Measurements from ENCODE around the gene TMEM255B.

The TMEM255B gene

GRCh38 chr13:113841353-113841650 lies 82.3 kb downstream of the TMEM255B start:
- no peak for TF ChIP-seq CTCF (IDR thresholded peaks at IDR 0.05; ENCODE audit: low read length)
- TF ChIP-seq EZH2 (IDR thresholded peaks at IDR 0.05; ENCODE audit: borderline replicate concordance, low read length) = no peak
- Histone ChIP-seq H3F3A (ENCODE audit: insufficient read depth, low read length) (no peaks in the 10 kb centered on the region), H3K9ac (ENCODE audit: low read length) (no peak overlapping the region), H3K4me1 (ENCODE audit: insufficient read depth, low read length, severe bottlenecking) (no peaks in the 10 kb centered on the region), H3K27ac (ENCODE audit: low read depth, low read length, poor library complexity, severe bottlenecking) (no peak overlapping the region), H3K79me2 (ENCODE audit: insufficient read depth, low read length) (no peaks in the 10 kb centered on the region), H3K9me2 (ENCODE audit: low read depth, low read length) (no peaks in the 10 kb centered on the region), H3K9me3 (ENCODE audit: low read length) (no peaks in the 10 kb centered on the region), H3K4me3 (ENCODE audit: low read depth, low read length, poor library complexity, severe bottlenecking) (no peak overlapping the region), H2AFZ (ENCODE audit: low read length) (no peak overlapping the region), H4K20me1 (ENCODE audit: insufficient read depth, low read length) (no peaks in the 10 kb centered on the region), H3K36me3 (ENCODE audit: insufficient read depth, low read length) (no peaks in the 10 kb centered on the region), H3K4me2 (ENCODE audit: low read length) (no peak overlapping the region), H3K27me3 (ENCODE audit: insufficient read depth, low read length) (peaks cover 8% of the 10 kb centered on the region; the same call in 1 of the 2 replicates)

GRCh38 chr13:113842336-113843062 lies 83.5 kb downstream of the TMEM255B start:
- no peaks in the 10 kb centered on the region for H4K20me1 ChIP-seq (ENCODE audit: insufficient read depth, low read length)

GRCh38 chr13:113843063-113843654 lies 84.1 kb downstream of the TMEM255B start:
- H3K9me3 ChIP-seq (ENCODE audit: low read length) = no peaks in the 10 kb centered on the region
- no peaks in the 10 kb centered on the region for H3K36me3 ChIP-seq (ENCODE audit: insufficient read depth, low read length)
- no peaks in the 10 kb centered on the region for H3K9me2 ChIP-seq (ENCODE audit: low read depth, low read length)
- no peak overlapping the region for H3K9ac ChIP-seq (ENCODE audit: low read length)
- H2AFZ ChIP-seq (ENCODE audit: low read length) = no peak overlapping the region
- H4K20me1 ChIP-seq (ENCODE audit: insufficient read depth, low read length) = no peaks in the 10 kb centered on the region
- H3K79me2 ChIP-seq (ENCODE audit: insufficient read depth, low read length) = no peaks in the 10 kb centered on the region
- TF ChIP-seq EZH2 (IDR thresholded peaks at IDR 0.05; ENCODE audit: borderline replicate concordance, low read length) (no peak), CTCF (IDR thresholded peaks at IDR 0.05; ENCODE audit: low read length) (no peak)
- H3K4me3 ChIP-seq (ENCODE audit: low read depth, low read length, poor library complexity, severe bottlenecking) = no peak overlapping the region
- H3K4me2 ChIP-seq (ENCODE audit: low read length) = no peak overlapping the region
- H3F3A ChIP-seq (ENCODE audit: insufficient read depth, low read length) = no peaks in the 10 kb centered on the region
- no peaks in the 10 kb centered on the region for H3K4me1 ChIP-seq (ENCODE audit: insufficient read depth, low read length, severe bottlenecking)
- H3K27ac ChIP-seq (ENCODE audit: low read depth, low read length, poor library complexity, severe bottlenecking) = no peak overlapping the region
- H3K27me3 ChIP-seq (ENCODE audit: insufficient read depth, low read length) = peaks cover 23% of the 10 kb centered on the region

More at GRCh38 chr13:113842336-113843062, 83.5 kb downstream of the TMEM255B start:
- H3K9me3 ChIP-seq (ENCODE audit: low read length) = no peaks in the 10 kb centered on the region
- H3K9me2 ChIP-seq (ENCODE audit: low read depth, low read length) = no peaks in the 10 kb centered on the region
- peaks cover 17% of the 10 kb centered on the region for H3K27me3 ChIP-seq (ENCODE audit: insufficient read depth, low read length)
- TF ChIP-seq EZH2 (IDR thresholded peaks at IDR 0.05; ENCODE audit: borderline replicate concordance, low read length) (no peak), CTCF (IDR thresholded peaks at IDR 0.05; ENCODE audit: low read length) (no peak)
- no peaks in the 10 kb centered on the region for H3K4me1 ChIP-seq (ENCODE audit: insufficient read depth, low read length, severe bottlenecking)
- no peaks in the 10 kb centered on the region for H3F3A ChIP-seq (ENCODE audit: insufficient read depth, low read length)
- no peak overlapping the region for H3K4me3 ChIP-seq (ENCODE audit: low read depth, low read length, poor library complexity, severe bottlenecking)
- H3K4me2 ChIP-seq (ENCODE audit: low read length) = no peak overlapping the region
- H3K79me2 ChIP-seq (ENCODE audit: insufficient read depth, low read length) = no peaks in the 10 kb centered on the region
- H3K36me3 ChIP-seq (ENCODE audit: insufficient read depth, low read length) = no peaks in the 10 kb centered on the region
- no peak overlapping the region for H3K27ac ChIP-seq (ENCODE audit: low read depth, low read length, poor library complexity, severe bottlenecking)
- H2AFZ ChIP-seq (ENCODE audit: low read length) = no peak overlapping the region
- H3K9ac ChIP-seq (ENCODE audit: low read length) = no peak overlapping the region

All from OCI-LY1 (cell line).